BJ (cell line): Measurements from ENCODE around the gene CTDSPL. TPM values are rescaled to one million over a fixed set of nuclear protein-coding genes. Genes with fewer than 3 reads are reported as not detected.
"Not testable (repeated sequence)": the region's sequence is repeated elsewhere in the genome, so short reads cannot be mapped to it uniquely, and the experiment has no call there.

ENCODE experiments used
- CTCF ChIA-PET: fragments of 350-600 bp; formaldehyde crosslinking; extraction: SDS; loops from one replicate; lab custom pipeline; 2021; ENCODE audit warnings: antibody characterized with exemption, inconsistent platforms; lab: Yijun Ruan, JAX
- POLR2A ChIA-PET: fragments of 300-600 bp; sonication (Branson Sonifier 250); formaldehyde crosslinking; extraction: SDS; loops from one replicate; lab custom pipeline; 2021; ENCODE audit warnings: antibody characterized with exemption; lab: Charles Lee
- DNase-seq: peaks from one replicate; pipeline ENCODE4 v3.0.0-alpha.2; 2011; ENCODE audit warnings: low read depth
- H3K27me3 ChIP-seq: 2 replicates; pipeline ENCODE4 v1.6.0; 2011; ENCODE audit warnings: low read length; ENCODE audit not compliant: control insufficient read depth, insufficient read depth
- H3K36me3 ChIP-seq: 2 replicates; pipeline ENCODE4 v1.5.1; 2011; ENCODE audit warnings: low read length; ENCODE audit not compliant: control insufficient read depth, insufficient read depth
- H3K4me3 ChIP-seq: 2 replicates; pipeline ENCODE4 v1.5.1; 2011; ENCODE audit warnings: low read depth, mild to moderate bottlenecking, control low read depth, low read length
- polyA plus RNA-seq: library from polyadenylated mRNA; depleted of rRNA; stranded (reverse); fragments of >200 nt; gene quantifications from 2 replicates; pipeline ENCODE4 v1.2.3, GENCODE V29; 2011; rRNA removed
- small RNA-seq: library from RNA; depleted of rRNA; stranded (forward); fragments of <200 nt; gene quantifications from one replicate; pipeline ENCODE3, GENCODE V24; 2012; ENCODE audit warnings: low replicate concordance, low read depth; ENCODE audit not compliant: insufficient read length
- TF ChIP-seq, protein P1 (sequence below): IDR thresholded peaks from 2 replicates; pipeline ENCODE4 v1.5.1; 2011; ENCODE audit warnings: low read depth, mild to moderate bottlenecking, control low read depth, inconsistent platforms, low read length, moderate library complexity; ENCODE audit not compliant: insufficient read depth

The CTDSPL gene
- polyA plus RNA-seq, 1 experiment: 45.2 TPM

DNA sequence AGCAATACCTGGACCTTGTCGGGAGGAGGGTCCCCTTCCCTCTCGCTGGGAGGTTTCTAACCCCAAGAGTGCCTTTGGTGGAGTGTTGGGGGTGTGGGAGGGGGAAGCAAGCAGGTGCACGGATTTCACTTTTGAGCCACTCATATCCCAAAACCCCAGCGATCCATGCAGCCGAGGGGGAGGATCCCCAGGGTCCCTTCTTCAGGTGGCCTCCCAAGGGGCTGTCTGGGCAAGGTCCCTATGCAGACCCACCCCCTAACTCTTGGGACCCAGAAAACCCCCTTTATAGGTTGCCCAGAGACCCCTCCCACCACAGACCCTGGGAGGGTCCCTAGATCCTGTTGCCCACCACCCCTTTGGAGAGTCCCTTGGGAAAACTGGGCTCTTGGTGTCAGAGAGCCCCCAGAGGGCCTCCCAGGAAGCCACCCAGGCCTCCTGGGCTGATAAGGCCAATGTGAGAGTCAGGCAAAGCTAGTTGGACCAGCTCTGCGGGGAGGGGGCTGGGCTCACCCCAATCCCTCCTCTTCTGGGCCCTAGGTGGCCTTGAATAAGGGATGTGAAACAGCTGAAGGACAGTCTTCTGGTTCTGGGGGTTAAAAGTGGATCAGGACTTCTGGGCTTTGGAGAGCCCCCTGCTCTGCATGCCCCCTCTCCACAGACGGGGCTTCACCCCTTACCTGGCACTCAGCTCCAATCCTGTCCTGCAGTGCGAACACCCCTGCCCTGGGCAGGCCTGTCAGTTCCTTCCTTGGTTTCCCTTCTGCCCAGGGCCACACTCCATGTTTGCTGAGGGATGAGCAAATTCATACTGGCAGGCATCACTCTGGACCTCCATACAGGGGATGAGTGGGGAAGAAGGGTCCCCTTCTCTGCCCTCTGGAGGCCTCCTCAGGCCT, 168.7 kb downstream of the CTDSPL start:
- Histone ChIP-seq H3K27me3 (no peaks in the 10 kb centered on the region), H3K4me3 (peak overlapping the region; percentile 63), H3K36me3 (no peaks in the 10 kb centered on the region)
- TF ChIP-seq, protein P1, sequence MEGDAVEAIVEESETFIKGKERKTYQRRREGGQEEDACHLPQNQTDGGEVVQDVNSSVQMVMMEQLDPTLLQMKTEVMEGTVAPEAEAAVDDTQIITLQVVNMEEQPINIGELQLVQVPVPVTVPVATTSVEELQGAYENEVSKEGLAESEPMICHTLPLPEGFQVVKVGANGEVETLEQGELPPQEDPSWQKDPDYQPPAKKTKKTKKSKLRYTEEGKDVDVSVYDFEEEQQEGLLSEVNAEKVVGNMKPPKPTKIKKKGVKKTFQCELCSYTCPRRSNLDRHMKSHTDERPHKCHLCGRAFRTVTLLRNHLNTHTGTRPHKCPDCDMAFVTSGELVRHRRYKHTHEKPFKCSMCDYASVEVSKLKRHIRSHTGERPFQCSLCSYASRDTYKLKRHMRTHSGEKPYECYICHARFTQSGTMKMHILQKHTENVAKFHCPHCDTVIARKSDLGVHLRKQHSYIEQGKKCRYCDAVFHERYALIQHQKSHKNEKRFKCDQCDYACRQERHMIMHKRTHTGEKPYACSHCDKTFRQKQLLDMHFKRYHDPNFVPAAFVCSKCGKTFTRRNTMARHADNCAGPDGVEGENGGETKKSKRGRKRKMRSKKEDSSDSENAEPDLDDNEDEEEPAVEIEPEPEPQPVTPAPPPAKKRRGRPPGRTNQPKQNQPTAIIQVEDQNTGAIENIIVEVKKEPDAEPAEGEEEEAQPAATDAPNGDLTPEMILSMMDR: no peak
- ChIA-PET CTCF (interaction anchor here (0.9 kb wide), 2 partner anchors 56 to 68 kb away, joined by 3 read pairs; no protein-coding TSS in a partner anchor), POLR2A (no interaction called here)
- no peak for DNase-seq

DNA sequence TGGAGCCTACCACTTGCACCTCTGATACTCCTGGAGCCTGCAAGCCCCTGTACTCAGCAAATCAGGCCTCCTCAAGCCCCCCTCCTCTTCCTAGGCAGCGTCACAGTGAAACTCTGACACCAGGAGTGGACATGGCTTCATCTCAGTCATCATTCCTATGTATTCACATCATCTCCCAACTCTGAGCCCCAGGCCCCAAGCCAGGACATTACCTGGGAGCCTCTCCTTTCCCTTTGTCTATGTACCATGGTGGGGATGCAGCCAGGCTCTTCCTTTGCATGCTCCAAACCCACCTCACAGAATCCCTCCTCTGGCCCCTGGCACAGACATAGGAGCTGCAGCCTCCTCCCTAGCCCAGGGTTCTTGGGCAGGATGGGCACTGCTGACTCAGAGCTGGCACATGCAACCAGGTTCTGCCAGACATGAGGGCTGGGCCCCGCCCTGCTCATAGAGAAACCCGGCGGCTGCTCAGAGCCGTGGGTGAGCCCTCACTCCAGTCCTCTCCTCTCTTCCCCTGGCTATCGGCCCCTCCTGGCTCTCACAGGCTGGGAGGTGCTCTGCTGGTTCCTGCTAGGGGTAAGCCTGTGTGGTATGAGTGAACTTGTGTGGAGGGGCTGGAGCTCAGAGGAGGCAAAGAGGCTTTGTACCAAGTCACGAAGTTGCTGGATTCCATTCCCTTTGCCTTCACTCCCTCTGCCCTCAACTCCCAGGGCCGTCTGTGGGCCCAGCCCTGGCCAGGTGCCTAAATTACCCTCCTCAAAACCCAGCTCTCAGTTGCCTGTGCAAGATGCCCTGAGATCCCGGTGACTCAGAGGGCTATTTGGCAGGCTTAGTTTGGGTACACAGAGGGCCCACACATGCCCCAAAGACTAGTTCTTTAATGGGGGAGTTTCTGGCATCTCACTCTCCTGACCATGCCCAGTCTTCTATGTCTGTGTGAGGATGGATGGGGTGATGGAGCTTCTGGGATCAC, 169.6 kb downstream of the CTDSPL start:
- DNase-seq: no peak
- Histone ChIP-seq H3K4me3 (no peak overlapping the region), H3K27me3 (no peaks in the 10 kb centered on the region), H3K36me3 (no peaks in the 10 kb centered on the region)
- ChIA-PET POLR2A (no interaction called here), CTCF (no interaction called here)
- TF ChIP-seq, protein P1: no peak

DNA sequence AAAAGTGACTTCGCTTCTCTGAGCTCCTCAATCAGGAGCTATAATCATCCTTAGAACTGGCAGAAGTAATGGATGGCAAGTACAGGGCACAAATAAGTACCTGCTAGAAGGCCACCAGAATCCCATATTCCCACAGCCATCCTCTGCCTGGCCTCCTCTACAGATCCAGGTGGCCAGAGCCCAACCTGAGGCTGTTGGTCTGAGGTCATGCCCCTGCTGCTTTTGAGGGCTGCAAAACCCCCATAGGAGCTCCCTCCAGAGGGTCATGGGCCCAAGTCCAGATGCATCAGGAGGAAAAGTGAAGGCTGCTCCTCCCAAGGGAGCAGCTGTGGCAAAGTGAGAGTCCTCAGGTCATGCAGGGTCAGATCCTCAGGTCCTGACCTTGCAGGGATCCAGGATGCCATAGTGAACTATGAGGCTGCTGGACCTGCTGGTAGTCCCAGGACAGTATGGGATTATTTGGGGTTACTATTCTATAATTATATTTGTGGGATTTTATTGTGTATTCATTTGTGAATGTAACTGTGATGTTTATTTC, 170.7 kb downstream of the CTDSPL start:
- no peaks in the 10 kb centered on the region for H3K36me3 ChIP-seq
- H3K27me3 ChIP-seq: no peaks in the 10 kb centered on the region
- no peak for DNase-seq
- H3K4me3 ChIP-seq: no peak overlapping the region
- TF ChIP-seq, protein P1: no peak
- CTCF ChIA-PET: no interaction called here
- POLR2A ChIA-PET: no interaction called here

DNA sequence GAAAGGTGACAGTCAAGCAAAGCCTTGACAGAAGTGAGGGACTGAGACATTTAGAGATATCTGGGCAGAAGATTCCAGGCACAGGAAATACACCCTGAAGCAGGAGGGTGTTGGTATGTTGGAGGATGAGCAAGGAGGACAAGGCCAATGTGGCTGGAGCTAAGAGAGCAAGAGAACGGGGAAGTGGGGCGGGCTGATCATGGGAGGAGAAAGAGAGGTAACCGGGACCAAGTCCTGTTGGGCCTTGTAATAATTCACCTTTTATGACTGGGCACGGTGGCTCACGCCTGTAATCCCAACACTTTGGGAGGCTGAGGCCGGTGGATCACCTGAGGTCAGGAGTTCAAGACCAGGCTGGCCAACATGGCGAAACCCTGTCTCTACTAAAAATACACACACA, 171.9 kb downstream of the CTDSPL start:
- DNase-seq, H3K4me3 ChIP-seq, H3K36me3 ChIP-seq, CTCF ChIA-PET, POLR2A ChIA-PET, H3K27me3 ChIP-seq: not testable (repeated sequence)

Small RNA genes lying within 50 kb of the gene (small RNA-seq; reads per million reads assigned to genes)
- gene MIR26A1 (15.2 reads per million, percentile 81 among the genes with 10 or more reads in this experiment), gene RF00019 (not detected)

Other genes with a start within 250 kb of the CTDSPL start
- gene VILL, start 128.9 kb downstream of the CTDSPL start, polyA plus RNA-seq: 4.9 and 8.8 TPM in 2 replicates
- gene PLCD1, start 167.8 kb downstream of the CTDSPL start, polyA plus RNA-seq: 7.6 and 12.3 TPM in 2 replicates
- 0.02 and 0.06 TPM in 2 replicates for gene DLEC1, start 177.3 kb downstream of the CTDSPL start, polyA plus RNA-seq